T-helper 2 cell (primary cell): ENCODE measurements around the gene RIC8B.
"Not testable (repeated sequence)": the region's sequence is repeated elsewhere in the genome, so short reads cannot be mapped to it uniquely, and the experiment has no call there.

ENCODE experiments used
- DNase-seq, 5 experiments: peaks; one replicate each; pipeline versions ENCODE4 v3.0.0 to v3.0.0-alpha.2; 2012 to 2022
- total RNA-seq, 2 donors: gene quantifications; one replicate each; lab custom pipeline; 2026; lab: John Stamatoyannopoulos, UW

Gene RIC8B, protein sequence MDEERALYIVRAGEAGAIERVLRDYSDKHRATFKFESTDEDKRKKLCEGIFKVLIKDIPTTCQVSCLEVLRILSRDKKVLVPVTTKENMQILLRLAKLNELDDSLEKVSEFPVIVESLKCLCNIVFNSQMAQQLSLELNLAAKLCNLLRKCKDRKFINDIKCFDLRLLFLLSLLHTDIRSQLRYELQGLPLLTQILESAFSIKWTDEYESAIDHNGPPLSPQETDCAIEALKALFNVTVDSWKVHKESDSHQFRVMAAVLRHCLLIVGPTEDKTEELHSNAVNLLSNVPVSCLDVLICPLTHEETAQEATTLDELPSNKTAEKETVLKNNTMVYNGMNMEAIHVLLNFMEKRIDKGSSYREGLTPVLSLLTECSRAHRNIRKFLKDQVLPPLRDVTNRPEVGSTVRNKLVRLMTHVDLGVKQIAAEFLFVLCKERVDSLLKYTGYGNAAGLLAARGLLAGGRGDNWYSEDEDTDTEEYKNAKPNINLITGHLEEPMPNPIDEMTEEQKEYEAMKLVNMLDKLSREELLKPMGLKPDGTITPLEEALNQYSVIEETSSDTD
- 20.3 to 34.1 reads per million in 2 donors for total RNA-seq

GRCh38 chr12:106774005-106774807, at the start of gene RIC8B:
TSS of gene RIC8B (plus strand) at chr12:106774682. CDS start at chr12:106774746, 64 bp downstream.
- DNase-seq: peak; percentile 44 to 93 (median 65)

GRCh38 chr12:106724934-106725333, 49.5 kb upstream of the RIC8B start:
- no peak for DNase-seq

GRCh38 chr12:106726603-106727202, 47.8 kb upstream of the RIC8B start:
- DNase-seq: not testable (repeated sequence)

- no peak for DNase-seq
These were observed 44.9 kb upstream of the RIC8B start for GRCh38 chr12:106729611-106730010.

- no peak for DNase-seq
These were observed 41.6 kb upstream of the RIC8B start for GRCh38 chr12:106732890-106733289.

- DNase-seq: no peak
These were observed 40.8 kb upstream of the RIC8B start for GRCh38 chr12:106733660-106734059.

DNA sequence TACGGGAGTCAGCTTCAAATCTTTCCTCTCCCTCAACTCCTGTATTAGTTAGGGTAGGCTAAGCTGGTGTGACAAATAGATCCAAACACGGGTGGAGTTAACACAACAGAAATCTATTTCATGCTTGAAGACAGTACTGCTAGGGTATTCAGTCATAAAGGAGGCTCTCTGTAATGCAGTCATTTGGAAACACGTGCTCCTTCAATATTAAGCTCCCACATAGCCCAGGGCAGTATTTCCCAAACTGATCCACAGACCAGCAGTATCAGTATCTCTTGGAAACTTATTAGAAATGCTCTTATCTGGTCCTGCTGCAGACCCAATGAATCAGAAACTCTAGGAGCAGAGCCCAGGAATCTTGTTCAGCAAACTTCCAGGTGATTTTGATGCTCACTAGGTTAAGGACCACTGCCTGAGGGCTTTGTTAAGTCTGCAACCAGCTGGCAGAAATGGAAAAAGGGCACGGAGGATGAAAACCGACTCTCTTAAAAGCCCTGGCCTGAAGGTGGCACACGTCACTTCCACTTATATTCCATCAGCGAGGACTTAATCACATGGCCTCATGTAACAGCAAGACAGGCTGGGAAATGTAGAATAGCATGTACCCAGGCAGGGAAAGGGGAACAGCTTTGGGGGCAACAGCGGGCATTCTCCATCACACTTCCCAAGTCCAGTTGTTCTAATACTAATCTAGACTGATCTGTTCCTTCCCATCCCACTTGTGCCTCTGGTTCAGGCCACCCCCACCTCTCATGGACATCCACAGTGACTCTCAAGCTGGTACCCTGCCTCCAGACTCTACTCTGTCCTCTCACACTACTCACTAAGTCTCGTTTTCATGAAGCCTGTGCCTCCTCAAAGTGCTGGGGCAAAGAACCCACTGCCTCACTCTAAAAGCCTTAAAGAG, 38.2 kb upstream of the RIC8B start:
- peak in 1 of 5 experiments; percentile 22 for DNase-seq

DNA sequence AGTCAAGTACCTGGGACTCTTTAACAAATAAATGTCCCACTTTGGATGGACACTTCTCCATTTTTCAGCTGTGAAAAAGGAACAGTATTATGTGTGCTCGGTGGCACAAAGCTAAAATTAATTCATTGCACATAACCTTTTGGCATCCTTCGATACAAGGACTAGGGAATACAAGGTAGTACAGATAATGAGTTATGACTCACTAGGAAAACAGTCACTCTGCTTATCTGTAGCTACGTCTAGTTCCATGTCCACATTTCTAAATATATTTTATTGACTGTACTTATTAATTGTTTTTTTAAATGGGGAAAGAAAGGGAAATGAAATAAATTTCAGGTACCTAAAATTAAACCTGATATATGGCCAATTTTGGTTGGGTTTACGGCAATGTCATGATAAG, 35.2 kb upstream of the RIC8B start:
- no peak for DNase-seq

- DNase-seq: no peak
These were observed 34.5 kb upstream of the RIC8B start for GRCh38 chr12:106739815-106740530.

DNA sequence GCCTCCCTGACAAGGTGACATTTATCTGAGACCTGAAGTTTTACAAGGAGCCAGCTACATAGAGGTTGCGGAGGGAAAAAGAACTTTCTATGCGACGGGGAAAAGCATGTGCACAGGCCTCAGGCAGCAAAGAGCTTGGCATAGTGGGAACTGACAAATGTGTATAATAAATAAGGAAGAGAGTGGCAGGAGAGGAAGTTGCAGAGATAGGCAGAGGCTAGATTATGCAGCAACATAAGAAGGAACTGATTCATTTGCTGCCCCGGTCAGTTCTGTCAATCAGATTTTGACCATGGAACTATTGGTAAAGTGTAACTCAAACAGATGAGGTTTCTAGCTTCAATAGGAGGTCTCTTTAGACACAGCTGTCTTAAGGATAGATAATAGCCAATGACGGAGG, 33.7 kb upstream of the RIC8B start:
- no peak for DNase-seq

DNA sequence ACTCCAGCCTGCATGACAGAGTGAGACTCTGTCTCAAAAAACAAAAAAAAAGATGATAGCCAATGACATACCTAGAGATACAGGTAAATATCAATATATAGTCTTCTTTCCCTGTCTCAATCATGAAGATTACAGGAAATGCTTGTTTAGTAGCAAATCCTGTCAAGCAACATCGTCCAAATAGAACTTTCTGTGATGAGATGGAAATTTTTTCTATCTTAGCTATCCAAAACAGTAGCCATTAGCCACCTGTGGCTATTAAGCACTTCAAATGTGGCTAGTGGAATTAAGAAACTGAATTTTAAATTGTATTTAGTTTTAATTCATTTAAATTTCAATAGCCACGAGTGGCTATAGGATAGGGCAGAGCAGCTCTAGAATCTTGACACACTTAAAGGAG, 33.2 kb upstream of the RIC8B start:
- DNase-seq: no peak

DNA sequence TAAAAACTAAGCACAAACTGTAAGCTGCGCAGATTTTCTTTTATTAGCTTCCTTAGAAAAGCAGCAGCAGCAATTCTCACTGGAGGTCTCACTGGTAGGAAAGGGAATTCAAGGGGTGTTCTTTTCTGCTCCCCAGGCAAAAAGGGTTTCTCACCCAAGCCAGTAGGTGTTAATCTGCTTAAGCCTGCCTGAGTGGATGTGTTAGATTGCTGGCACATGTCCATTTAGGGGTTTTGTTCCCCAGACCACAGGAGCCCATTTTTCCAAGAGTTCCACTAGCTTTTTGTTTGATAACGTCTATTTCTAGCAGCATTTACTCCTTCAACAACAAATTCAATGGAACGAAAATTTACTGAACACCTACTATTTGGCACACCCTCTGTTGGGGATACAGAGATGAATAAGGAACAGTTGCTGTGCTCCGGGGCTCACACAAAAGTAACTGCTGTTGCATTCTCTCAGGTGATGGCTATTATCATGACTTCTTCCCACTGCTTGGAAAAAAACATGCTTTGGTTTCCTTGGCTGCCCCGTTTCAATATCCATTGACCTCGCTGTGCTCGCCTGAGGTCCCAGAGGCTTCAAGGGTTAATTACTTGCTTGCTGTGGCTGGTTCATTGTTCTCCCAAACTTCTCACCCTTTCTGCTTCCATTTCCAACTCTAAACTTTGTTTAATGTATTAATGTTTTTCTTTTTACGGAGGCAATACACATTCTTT, 31.1 kb upstream of the RIC8B start:
- DNase-seq: no peak

DNA sequence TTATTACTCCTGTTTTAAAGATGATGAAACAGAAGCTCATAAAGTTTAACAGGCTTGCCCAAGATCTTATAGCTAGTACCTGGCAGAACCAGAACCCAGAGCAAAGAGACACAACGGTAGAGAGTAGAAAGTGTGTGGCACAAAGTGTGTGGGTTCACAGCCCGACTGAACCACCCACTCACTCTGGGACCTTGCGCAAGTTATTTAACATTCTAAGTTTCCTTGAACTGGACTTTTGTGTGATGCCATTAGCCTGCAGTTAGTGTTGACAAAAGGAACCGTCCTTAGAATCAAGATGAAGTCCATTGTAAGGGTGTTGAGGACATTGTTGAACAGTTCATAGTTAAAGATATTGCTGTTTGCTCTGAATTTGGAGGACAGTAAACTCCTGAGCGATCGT, 29.9 kb upstream of the RIC8B start:
- DNase-seq: no peak

DNA sequence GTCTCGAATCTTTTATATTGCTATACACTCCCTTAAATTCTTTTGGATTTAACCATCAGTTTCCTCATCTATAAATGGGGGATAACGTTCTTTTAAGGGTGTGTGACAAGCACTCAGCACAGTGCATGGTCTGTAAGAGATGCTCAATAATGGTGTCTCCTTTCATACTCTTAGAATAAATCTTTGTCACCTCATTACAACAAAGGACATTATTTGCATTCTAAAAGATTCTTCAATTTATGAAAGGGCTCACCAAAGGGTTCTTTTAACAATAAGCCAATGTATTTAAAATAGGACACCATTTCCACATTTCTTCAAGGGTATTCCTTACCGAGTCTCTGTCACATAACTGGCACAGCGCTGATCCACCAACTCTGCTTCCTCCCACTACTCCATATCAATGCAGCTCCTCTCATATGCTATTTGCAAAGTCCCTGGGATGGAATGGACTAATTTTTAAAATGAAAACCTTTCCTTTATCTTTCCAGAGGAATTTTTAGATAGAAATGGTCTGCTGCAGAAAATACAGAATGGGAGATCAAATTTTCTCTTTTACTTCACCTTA, 29.2 kb upstream of the RIC8B start:
- no peak for DNase-seq

GRCh38 chr12:106747973-106748436, 26.5 kb upstream of the RIC8B start:
- DNase-seq: peak in 2 of 5 experiments; percentile 24 to 85

GRCh38 chr12:106750524-106750923, 24.0 kb upstream of the RIC8B start:
- DNase-seq: peak in 1 of 5 experiments; percentile 64

GRCh38 chr12:106753526-106753925, 21.0 kb upstream of the RIC8B start:
- peak in 3 of 5 experiments; percentile 16 to 89 (median 21) for DNase-seq

DNA sequence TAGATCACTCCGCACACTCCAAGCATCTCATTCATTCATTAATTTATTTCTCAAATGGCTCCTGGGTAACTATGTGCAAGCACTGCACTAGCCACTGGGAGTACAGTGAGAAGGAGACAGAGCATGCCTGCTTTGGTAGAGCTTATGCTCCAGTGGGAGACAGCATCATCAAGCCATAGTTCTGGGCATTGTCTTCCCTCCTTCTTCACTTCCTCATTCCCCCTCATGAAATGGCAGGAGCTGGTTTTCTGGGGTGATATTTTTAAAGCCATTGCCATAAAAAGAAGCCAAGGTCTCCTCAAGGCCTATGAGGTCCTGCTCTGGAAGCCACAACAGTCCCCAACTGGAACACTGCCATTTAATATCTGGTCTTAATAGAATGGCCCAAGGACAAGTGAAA, 20.2 kb upstream of the RIC8B start:
- no peak for DNase-seq

DNA sequence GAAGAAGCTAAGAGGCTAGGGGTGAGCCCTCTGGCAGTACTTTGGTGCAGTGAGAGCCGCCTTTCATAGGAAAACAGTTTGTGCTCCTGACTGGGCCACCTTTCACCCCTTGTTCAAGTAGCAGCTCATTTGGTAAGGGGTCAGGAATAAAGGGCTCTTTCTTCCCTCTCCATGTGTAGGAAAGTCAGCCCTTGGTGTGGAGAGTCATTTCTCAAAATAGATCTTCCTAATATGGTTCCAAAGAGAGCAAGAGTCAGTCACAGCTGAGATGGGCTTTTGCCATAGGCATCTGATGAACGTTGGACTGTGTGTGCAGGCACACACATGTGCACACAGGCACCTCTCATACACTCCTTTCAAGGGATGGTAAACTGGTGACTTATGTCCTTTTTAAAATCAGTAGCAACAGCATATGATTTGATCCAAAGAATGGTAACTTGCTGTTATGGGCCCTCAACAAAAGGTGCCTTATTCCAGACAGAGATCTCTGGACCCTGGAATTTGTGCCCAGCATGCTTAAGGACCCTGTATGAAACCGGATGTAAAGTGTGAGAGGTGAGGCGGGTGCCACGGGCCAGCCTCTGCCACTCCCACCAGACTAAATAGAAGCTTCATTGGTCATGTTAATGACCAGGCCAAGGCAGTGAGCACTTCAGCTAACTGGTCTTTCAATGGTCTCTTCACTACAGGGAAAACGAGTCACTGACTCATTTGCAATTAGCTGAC, 16.7 kb upstream of the RIC8B start:
- DNase-seq: no peak
